Kidney capillary endothelial cell (primary cell): ENCODE measurements around the gene NAPG.
"Not testable (repeated sequence)": the region's sequence is repeated elsewhere in the genome, so short reads cannot be mapped to it uniquely, and the experiment has no call there.

Source experiments
- DNase-seq: peaks from one replicate; pipeline ENCODE4 v3.0.0-alpha.2; 2018; ENCODE audit warnings: low spot score

Gene NAPG

GRCh38 chr18:10525697-10526560 is at the start of gene NAPG:
Gene NAPG, plus strand, starts transcription at chr18:10526027. Its CDS starts 76 bp downstream, at chr18:10526103.
- DNase-seq, result peak; percentile 92

GRCh38 chr18:10476338-10476791 is 49.5 kb upstream of the NAPG start:
- no peak for DNase-seq

- DNase-seq, result no peak
Measured at GRCh38 chr18:10477121-10477862, 48.5 kb upstream of the NAPG start.

GRCh38 chr18:10477863-10478260 is 48.0 kb upstream of the NAPG start:
- DNase-seq, result no peak

- no peak for DNase-seq
Measured at GRCh38 chr18:10481831-10482230, 44.0 kb upstream of the NAPG start.

GRCh38 chr18:10482363-10482984 is 43.4 kb upstream of the NAPG start:
- no peak for DNase-seq

GRCh38 chr18:10482985-10483949 is 42.6 kb upstream of the NAPG start:
- DNase-seq, result no peak

GRCh38 chr18:10485475-10485874 is 40.4 kb upstream of the NAPG start:
- DNase-seq, result no peak

- no peak for DNase-seq
Measured at GRCh38 chr18:10486362-10486761, 39.5 kb upstream of the NAPG start.

- no peak for DNase-seq
Measured at GRCh38 chr18:10487154-10487553, 38.7 kb upstream of the NAPG start.

- no peak for DNase-seq
Measured at GRCh38 chr18:10488017-10488416, 37.8 kb upstream of the NAPG start.

GRCh38 chr18:10490401-10491165 is 35.2 kb upstream of the NAPG start:
- no peak for DNase-seq

- DNase-seq, result no peak
Measured at GRCh38 chr18:10495936-10496335, 29.9 kb upstream of the NAPG start.

- no peak for DNase-seq
Measured at GRCh38 chr18:10497206-10497749, 28.5 kb upstream of the NAPG start.

GRCh38 chr18:10499230-10499629 is 26.6 kb upstream of the NAPG start:
- DNase-seq, result no peak

GRCh38 chr18:10500038-10500437 is 25.8 kb upstream of the NAPG start:
- DNase-seq, result no peak

GRCh38 chr18:10504723-10505122 is 21.1 kb upstream of the NAPG start:
- no peak for DNase-seq

- not testable (repeated sequence) for DNase-seq
Measured at GRCh38 chr18:10505892-10506291, 19.9 kb upstream of the NAPG start.

GRCh38 chr18:10508591-10508990 is 17.2 kb upstream of the NAPG start:
- no peak for DNase-seq

- no peak for DNase-seq
Measured at GRCh38 chr18:10511236-10511635, 14.6 kb upstream of the NAPG start.
